NCI-H1105 (cell line): ENCODE measurements around the gene ZNF253.
"Not testable (repeated sequence)": the region's sequence is repeated elsewhere in the genome, so short reads cannot be mapped to it uniquely, and the experiment has no call there.

ENCODE experiments used
- DNase-seq: peaks from one replicate; lab custom pipeline; 2025; lab: John Stamatoyannopoulos, UW

Gene ZNF253

GRCh38 chr19:19900139-19900728 is 34.6 kb downstream of the ZNF253 start:
- no peak for DNase-seq

GRCh38 chr19:19900729-19901444 is 35.2 kb downstream of the ZNF253 start, which contains the start of gene ZNF93:
Gene ZNF93 (plus strand): TSS chr19:19900946. CDS start chr19:19901089, 143 bp downstream.
- peak; percentile 98 for DNase-seq

- not testable (repeated sequence) for DNase-seq
These were observed 41.9 kb downstream of the ZNF253 start for GRCh38 chr19:19907551-19907950.

- no peak for DNase-seq
These were observed 44.0 kb downstream of the ZNF253 start for GRCh38 chr19:19909654-19910053.

GRCh38 chr19:19911150-19911549 is 45.5 kb downstream of the ZNF253 start:
- DNase-seq = no peak

- no peak for DNase-seq
These were observed 48.9 kb downstream of the ZNF253 start for GRCh38 chr19:19914596-19914995.

- DNase-seq = not testable (repeated sequence)
These were observed 64.7 kb downstream of the ZNF253 start for GRCh38 chr19:19930417-19930816.

GRCh38 chr19:19933432-19934314 is 68.0 kb downstream of the ZNF253 start:
- not testable (repeated sequence) for DNase-seq

- no peak for DNase-seq
These were observed 71.7 kb downstream of the ZNF253 start for GRCh38 chr19:19937403-19937802.

- DNase-seq = no peak
These were observed 72.8 kb downstream of the ZNF253 start for GRCh38 chr19:19938449-19938848.

- DNase-seq = no peak
These were observed 78.3 kb downstream of the ZNF253 start for GRCh38 chr19:19943848-19944582.
